GM21737 (cell line): Measurements from ENCODE around the gene TXNIP.

Experiments used
- ATAC-seq: cut with Tn5 transposase; IDR thresholded peaks from one replicate; pipeline ENCODE4 v1.9.1; 2021; ENCODE audit warnings: mild to moderate bottlenecking, moderate library complexity; ENCODE audit not compliant: unreplicated experiment

TXNIP gene

GRCh38 chr1:145946477-145946986 is 49.8 kb downstream of the TXNIP start:
- ATAC-seq = no peak

GRCh38 chr1:145944532-145944931 is 51.8 kb downstream of the TXNIP start:
- no peak for ATAC-seq

- ATAC-seq = no peak
Measured at GRCh38 chr1:145942871-145943270, 53.5 kb downstream of the TXNIP start.
